HEK293 (cell line): Measurements from ENCODE around the gene SPRY1.

Experiments
- CTCF ChIA-PET: fragments of 350-600 bp; formaldehyde crosslinking; extraction: SDS; loops from one replicate; lab custom pipeline; 2021; ENCODE audit warnings: antibody characterized with exemption; lab: Yijun Ruan, JAX
- POLR2A ChIA-PET: fragments of 300-600 bp; formaldehyde crosslinking; extraction: SDS; loops from one replicate; lab custom pipeline; 2020; ENCODE audit warnings: antibody characterized with exemption, inconsistent platforms; lab: Yijun Ruan, JAX
- H3K27ac ChIP-seq: fragments of 200-500 bp; sonication (Bioruptor generic); 2 replicates; pipeline ENCODE4 v1.5.1; 2014; ENCODE audit warnings: low read depth, low read length, control low read depth, inconsistent platforms; ENCODE audit errors: extremely low read depth
- H3K36me3 ChIP-seq, 2 experiments: fragments of 200-500 bp in 1 of 2; sonication (Bioruptor generic) in 1 of 2; 1 replicate in 1 of 2; 2 replicates in 1 of 2; pipeline ENCODE4 v1.5.1; 2014 to 2017; ENCODE audit warnings: inconsistent platforms in 2 of 2, low read length in 2 of 2; ENCODE audit not compliant: control insufficient read depth in 2 of 2, insufficient read depth in 1 of 2
- H3K4me1 ChIP-seq: fragments of 200-500 bp; sonication (Bioruptor generic); 2 replicates; pipeline ENCODE4 v1.5.1; 2014; ENCODE audit warnings: mild to moderate bottlenecking, low read length, inconsistent platforms; ENCODE audit not compliant: control insufficient read depth, insufficient read depth
- H3K4me3 ChIP-seq: 2 replicates; pipeline ENCODE4 v1.5.1; 2011; ENCODE audit warnings: low read depth, mild to moderate bottlenecking, control low read depth, low read length, moderate library complexity
- H3K9me3 ChIP-seq: fragments of 200-500 bp; sonication (Bioruptor generic); 2 replicates; pipeline ENCODE4 v1.5.1; 2014; ENCODE audit warnings: low read depth, low read length, inconsistent platforms; ENCODE audit not compliant: control insufficient read depth, insufficient read depth
- FEZF1 ChIP-seq: fragments of 450-650 bp; formaldehyde crosslinking; IDR thresholded peaks from 2 replicates; pipeline ENCODE4 v1.5.1; 2016; ENCODE audit warnings: missing biosample characterization, missing genetic modification characterization
- GLIS1 ChIP-seq: fragments of 450-650 bp; formaldehyde crosslinking; IDR thresholded peaks from 2 replicates; pipeline ENCODE4 v1.5.1; 2016; ENCODE audit warnings: missing biosample characterization, missing genetic modification characterization
- KLF10 ChIP-seq: fragments of 450-650 bp; IDR thresholded peaks from 2 replicates; pipeline ENCODE4 v1.5.1; 2018; ENCODE audit warnings: missing biosample characterization, mild to moderate bottlenecking, missing genetic modification characterization
- KLF7 ChIP-seq: fragments of 450-650 bp; formaldehyde crosslinking; IDR thresholded peaks from 2 replicates; pipeline ENCODE4 v1.5.1; 2016; ENCODE audit warnings: missing biosample characterization, missing genetic modification characterization, borderline replicate concordance
- KLF9 ChIP-seq: fragments of 450-650 bp; formaldehyde crosslinking; IDR thresholded peaks from 2 replicates; pipeline ENCODE4 v1.5.1; 2016; ENCODE audit warnings: missing biosample characterization, missing genetic modification characterization, low read depth
- OSR2 ChIP-seq: fragments of 450-650 bp; formaldehyde crosslinking; IDR thresholded peaks from 2 replicates; pipeline ENCODE4 v1.5.1; 2016; ENCODE audit warnings: missing biosample characterization, missing genetic modification characterization
- OVOL3 ChIP-seq: fragments of 450-650 bp; formaldehyde crosslinking; IDR thresholded peaks from 2 replicates; pipeline ENCODE4 v1.5.1; 2016; ENCODE audit warnings: missing biosample characterization, missing genetic modification characterization
- PBX3 ChIP-seq: sonication (generic); formaldehyde crosslinking; IDR thresholded peaks from 2 replicates; pipeline ENCODE4 v1.8.1; 2022; ENCODE audit warnings: mild to moderate bottlenecking, moderate library complexity, missing genetic modification reagents
- RBAK ChIP-seq: fragments of 450-650 bp; formaldehyde crosslinking; IDR thresholded peaks from 2 replicates; pipeline ENCODE4 v1.5.1; 2016; ENCODE audit warnings: missing biosample characterization, missing genetic modification characterization
- ZBTB17 ChIP-seq: fragments of 450-650 bp; formaldehyde crosslinking; IDR thresholded peaks from 2 replicates; pipeline ENCODE4 v1.5.1; 2016; ENCODE audit warnings: missing biosample characterization, missing genetic modification characterization
- ZBTB7A ChIP-seq: fragments of 450-650 bp; formaldehyde crosslinking; IDR thresholded peaks from 2 replicates; pipeline ENCODE4 v1.5.1; 2016; ENCODE audit warnings: low read depth, missing biosample characterization, missing genetic modification characterization
- ZNF10 ChIP-seq: fragments of 450-650 bp; formaldehyde crosslinking; IDR thresholded peaks from 2 replicates; pipeline ENCODE4 v1.5.1; 2017; ENCODE audit warnings: missing biosample characterization, missing genetic modification characterization
- ZNF132 ChIP-seq: fragments of 450-650 bp; formaldehyde crosslinking; IDR thresholded peaks from 2 replicates; pipeline ENCODE4 v1.5.1; 2017; ENCODE audit warnings: missing biosample characterization, missing genetic modification characterization, borderline replicate concordance
- ZNF16 ChIP-seq: fragments of 450-650 bp; formaldehyde crosslinking; IDR thresholded peaks from 2 replicates; pipeline ENCODE4 v1.5.1; 2016; ENCODE audit warnings: low read depth, missing biosample characterization, missing genetic modification characterization
- ZNF223 ChIP-seq: fragments of 450-650 bp; formaldehyde crosslinking; IDR thresholded peaks from 2 replicates; pipeline ENCODE4 v1.5.1; 2016; ENCODE audit warnings: missing biosample characterization, missing genetic modification characterization
- ZNF248 ChIP-seq: fragments of 450-650 bp; formaldehyde crosslinking; IDR thresholded peaks from 2 replicates; pipeline ENCODE4 v1.5.1; 2017; ENCODE audit warnings: missing biosample characterization, missing genetic modification characterization
- ZNF521 ChIP-seq: fragments of 450-650 bp; formaldehyde crosslinking; IDR thresholded peaks from 2 replicates; pipeline ENCODE4 v1.5.1; 2017; ENCODE audit warnings: missing biosample characterization, mild to moderate bottlenecking, missing genetic modification characterization
- ZNF530 ChIP-seq: fragments of 450-650 bp; formaldehyde crosslinking; IDR thresholded peaks from 2 replicates; pipeline ENCODE4 v1.5.1; 2016; ENCODE audit warnings: low read depth, missing biosample characterization, missing genetic modification characterization
- ZNF585B ChIP-seq: fragments of 450-650 bp; formaldehyde crosslinking; IDR thresholded peaks from 2 replicates; pipeline ENCODE4 v1.5.1; 2016; ENCODE audit warnings: missing biosample characterization, missing genetic modification characterization
- ZNF664 ChIP-seq: fragments of 450-650 bp; formaldehyde crosslinking; IDR thresholded peaks from 2 replicates; pipeline ENCODE4 v1.5.1; 2016; ENCODE audit warnings: missing biosample characterization, missing genetic modification characterization
- ZNF707 ChIP-seq: fragments of 450-650 bp; formaldehyde crosslinking; IDR thresholded peaks from 2 replicates; pipeline ENCODE4 v1.5.1; 2016; ENCODE audit warnings: missing biosample characterization, missing genetic modification characterization
- ZNF76 ChIP-seq: fragments of 450-650 bp; formaldehyde crosslinking; IDR thresholded peaks from 2 replicates; pipeline ENCODE4; 2016; ENCODE audit warnings: low read depth, missing biosample characterization, missing genetic modification characterization, borderline replicate concordance
- ZNF791 ChIP-seq: fragments of 450-650 bp; formaldehyde crosslinking; IDR thresholded peaks from 2 replicates; pipeline ENCODE4 v1.5.1; 2016; ENCODE audit warnings: missing biosample characterization, missing genetic modification characterization
- ZNF843 ChIP-seq: fragments of 450-650 bp; formaldehyde crosslinking; IDR thresholded peaks from 2 replicates; pipeline ENCODE4 v1.5.1; 2016; ENCODE audit warnings: missing biosample characterization, missing genetic modification characterization
- TF ChIP-seq, protein P1 (sequence below): fragments of 450-650 bp; formaldehyde crosslinking; IDR thresholded peaks from 2 replicates; pipeline ENCODE4 v1.5.1; 2016; ENCODE audit warnings: missing biosample characterization, missing genetic modification characterization

The SPRY1 gene

DNA sequence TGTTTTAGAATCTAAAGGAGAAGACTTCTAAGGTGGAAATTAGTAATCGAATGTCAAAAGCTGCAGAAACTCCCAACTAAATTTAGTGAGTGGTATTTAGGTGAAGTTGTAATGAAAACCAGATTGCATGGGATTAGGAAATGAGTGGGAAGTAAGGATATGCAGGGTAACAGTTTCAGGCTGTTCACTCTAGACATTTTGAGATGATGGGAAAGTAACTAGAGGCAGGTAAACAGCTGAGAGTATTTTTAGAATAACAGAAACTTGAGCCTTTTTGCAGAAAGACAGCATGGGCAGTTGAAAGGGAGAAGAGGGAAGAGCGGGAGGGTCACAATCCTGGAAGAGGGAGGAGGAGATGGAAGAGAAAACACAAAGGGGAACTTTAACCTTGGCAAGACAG is 12.7 kb downstream of the SPRY1 start:
- CTCF ChIA-PET: interaction anchor here (0.7 kb wide), 1 partner anchor 124 kb away, joined by 4 read pairs; no protein-coding TSS in a partner anchor
- Histone ChIP-seq H3K27ac (no peak overlapping the region), H3K36me3 (peaks cover 0 to 4% of the 10 kb centered on the region in 2 experiments; a peak in 1 of 3 replicates), H3K4me1 (0 out of 2 replicates have a peak, but pooled peaks cover 6% of the 10 kb centered on the region), H3K9me3 (no peaks in the 10 kb centered on the region), H3K4me3 (no peak overlapping the region)
- no peak for TF ChIP-seq ZNF664 (tag by site-specific recombination)
- no peak for TF ChIP-seq OSR2 (tag by site-specific recombination)
- no peak for TF ChIP-seq ZNF76
- TF ChIP-seq KLF7 (tag by site-specific recombination): no peak
- TF ChIP-seq ZNF791 (tag by site-specific recombination): no peak
- TF ChIP-seq ZNF248: no peak
- no peak for TF ChIP-seq ZNF843 (tag by site-specific recombination)
- TF ChIP-seq ZNF132: no peak
- no peak for TF ChIP-seq PBX3 (CRISPR knock-in tag)
- no peak for TF ChIP-seq ZNF223 (tag by site-specific recombination)
- no peak for TF ChIP-seq GLIS1 (tag by site-specific recombination)
- TF ChIP-seq ZNF707 (tag by site-specific recombination): no peak
- TF ChIP-seq, protein P1, sequence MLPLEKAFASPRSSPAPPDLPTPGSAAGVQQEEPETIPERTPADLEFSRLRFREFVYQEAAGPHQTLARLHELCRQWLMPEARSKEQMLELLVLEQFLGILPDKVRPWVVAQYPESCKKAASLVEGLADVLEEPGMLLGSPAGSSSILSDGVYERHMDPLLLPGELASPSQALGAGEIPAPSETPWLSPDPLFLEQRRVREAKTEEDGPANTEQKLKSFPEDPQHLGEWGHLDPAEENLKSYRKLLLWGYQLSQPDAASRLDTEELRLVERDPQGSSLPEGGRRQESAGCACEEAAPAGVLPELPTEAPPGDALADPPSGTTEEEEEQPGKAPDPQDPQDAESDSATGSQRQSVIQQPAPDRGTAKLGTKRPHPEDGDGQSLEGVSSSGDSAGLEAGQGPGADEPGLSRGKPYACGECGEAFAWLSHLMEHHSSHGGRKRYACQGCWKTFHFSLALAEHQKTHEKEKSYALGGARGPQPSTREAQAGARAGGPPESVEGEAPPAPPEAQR (tag by site-specific recombination): no peak
- TF ChIP-seq OVOL3 (tag by site-specific recombination): no peak
- no peak for TF ChIP-seq FEZF1 (tag by site-specific recombination)
- no peak for TF ChIP-seq ZNF585B (tag by site-specific recombination)
- TF ChIP-seq ZBTB7A: no peak
- POLR2A ChIA-PET: no interaction called here

DNA sequence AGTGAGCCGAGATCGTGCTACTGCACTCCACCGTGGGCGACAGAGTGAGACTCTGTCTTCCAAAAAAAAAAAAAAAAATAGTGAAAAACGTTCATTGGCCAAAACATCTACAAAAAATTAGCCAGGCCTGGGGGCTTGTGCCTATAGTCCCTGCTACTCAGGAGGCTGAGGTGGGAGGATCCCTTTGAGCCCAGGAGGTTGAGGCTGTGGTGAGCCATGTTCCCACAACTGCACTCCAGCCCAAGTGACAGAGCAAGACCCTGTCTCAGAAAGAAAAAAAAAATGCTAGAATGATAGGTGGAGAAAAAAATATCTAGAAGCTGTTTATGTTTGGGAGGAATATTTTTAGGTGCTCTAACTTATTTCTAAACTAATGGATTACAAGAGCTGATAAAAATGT is 14.9 kb downstream of the SPRY1 start:
- H3K4me3 ChIP-seq: no peak overlapping the region
- H3K36me3 ChIP-seq: no peaks in the 10 kb centered on the region
- CTCF ChIA-PET: interaction anchor here (0.6 to 1.1 kb wide), 2 partner anchors 250 to 803 kb away, joined by 3 read pairs; no protein-coding TSS in a partner anchor
- POLR2A ChIA-PET: no interaction called here
- no peak overlapping the region for H3K27ac ChIP-seq
- H3K9me3 ChIP-seq: no peaks in the 10 kb centered on the region
- no peak for TF ChIP-seq KLF9 (tag by site-specific recombination)
- TF ChIP-seq KLF10: no peak
- TF ChIP-seq ZNF16 (tag by site-specific recombination): no peak
- TF ChIP-seq RBAK (tag by site-specific recombination): no peak
- TF ChIP-seq ZNF10 (tag by site-specific recombination): no peak
- no peak for TF ChIP-seq ZNF521 (tag by site-specific recombination)
- TF ChIP-seq ZNF530: no peak
- no peak for TF ChIP-seq ZBTB17 (tag by site-specific recombination)
- no peak for TF ChIP-seq GLIS1 (tag by site-specific recombination)
- TF ChIP-seq, all 188 proteins: peak for 0
- peaks cover 12% of the 10 kb centered on the region; the same call in 1 of the 2 replicates for H3K4me1 ChIP-seq
